ENCODE data around the gene TEX29.

Gene TEX29

DNA sequence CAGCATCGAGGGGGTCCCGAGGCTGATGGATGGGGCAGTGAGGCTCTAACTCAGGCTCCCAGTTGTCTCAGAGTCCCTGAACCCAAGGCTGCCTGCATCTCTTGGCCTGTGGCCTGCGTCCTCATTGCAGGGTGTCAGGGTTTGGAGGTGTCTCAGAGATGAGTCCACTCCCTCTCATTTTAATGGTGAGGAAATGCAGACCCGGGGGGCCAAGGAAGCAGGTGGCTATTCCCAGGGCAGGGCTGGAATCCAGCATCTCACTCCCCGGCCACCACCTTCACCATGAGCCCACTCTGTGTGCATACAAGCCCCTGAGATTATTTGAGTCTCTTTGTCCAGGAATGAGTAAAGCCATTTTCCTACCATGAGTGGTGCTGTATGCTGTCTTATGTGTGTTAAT lies 21.4 kb downstream of the TEX29 start:
- DNase-seq (ENCODE audit: low read depth) = no peak

DNA sequence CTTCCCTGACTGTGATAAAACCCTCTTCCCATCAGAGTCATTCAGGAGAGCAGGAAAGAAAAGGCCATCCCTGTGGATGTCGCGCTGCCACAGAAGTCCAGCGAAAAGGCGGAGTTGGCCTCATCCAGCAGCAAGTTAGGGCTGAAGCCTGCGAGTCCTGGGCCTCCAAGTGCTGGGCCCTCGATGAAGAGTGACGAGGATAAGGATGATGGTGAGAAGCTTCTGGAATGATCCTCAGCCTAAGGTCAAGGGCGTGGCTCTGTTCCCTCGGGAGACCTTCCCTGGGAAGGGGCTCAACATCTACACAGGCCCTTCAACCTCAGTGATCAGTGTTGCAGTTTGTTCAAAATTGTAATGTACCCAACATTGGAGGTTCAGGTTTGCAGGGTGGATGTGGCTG lies 22.3 kb downstream of the TEX29 start:
- no peak for DNase-seq (ENCODE audit: low read depth)

DNA sequence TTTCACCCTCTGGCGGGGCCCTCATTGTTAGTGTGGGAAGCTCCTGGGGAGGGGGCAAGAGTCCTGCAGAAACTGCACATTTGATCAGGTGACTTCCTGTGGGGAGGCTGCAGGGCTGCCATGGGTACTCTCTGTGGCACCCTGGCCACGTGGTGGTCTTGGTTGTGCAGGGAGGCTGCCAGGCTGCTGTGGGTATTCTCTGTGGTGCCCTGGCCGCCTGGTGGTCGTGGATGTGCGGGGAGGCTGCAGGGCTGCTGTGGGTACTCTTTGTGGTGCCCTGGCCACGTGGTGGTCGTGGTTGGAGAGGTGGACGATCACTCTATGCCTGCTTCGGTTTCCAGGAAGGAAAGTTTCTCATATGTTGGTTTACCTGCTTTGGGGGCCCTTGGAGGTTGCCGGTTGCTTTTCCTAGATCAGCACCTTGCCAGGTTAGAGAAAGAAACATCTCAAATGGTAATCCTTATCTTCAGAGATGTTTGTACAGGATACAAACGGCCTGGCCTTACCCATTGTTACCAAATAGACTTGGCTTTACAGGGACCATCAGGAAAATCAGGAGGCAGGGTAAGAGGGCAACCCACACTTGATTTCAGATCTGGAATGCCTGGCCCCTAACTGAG lies 22.9 kb downstream of the TEX29 start:
- DNase-seq (ENCODE audit: low read depth) = no peak

DNA sequence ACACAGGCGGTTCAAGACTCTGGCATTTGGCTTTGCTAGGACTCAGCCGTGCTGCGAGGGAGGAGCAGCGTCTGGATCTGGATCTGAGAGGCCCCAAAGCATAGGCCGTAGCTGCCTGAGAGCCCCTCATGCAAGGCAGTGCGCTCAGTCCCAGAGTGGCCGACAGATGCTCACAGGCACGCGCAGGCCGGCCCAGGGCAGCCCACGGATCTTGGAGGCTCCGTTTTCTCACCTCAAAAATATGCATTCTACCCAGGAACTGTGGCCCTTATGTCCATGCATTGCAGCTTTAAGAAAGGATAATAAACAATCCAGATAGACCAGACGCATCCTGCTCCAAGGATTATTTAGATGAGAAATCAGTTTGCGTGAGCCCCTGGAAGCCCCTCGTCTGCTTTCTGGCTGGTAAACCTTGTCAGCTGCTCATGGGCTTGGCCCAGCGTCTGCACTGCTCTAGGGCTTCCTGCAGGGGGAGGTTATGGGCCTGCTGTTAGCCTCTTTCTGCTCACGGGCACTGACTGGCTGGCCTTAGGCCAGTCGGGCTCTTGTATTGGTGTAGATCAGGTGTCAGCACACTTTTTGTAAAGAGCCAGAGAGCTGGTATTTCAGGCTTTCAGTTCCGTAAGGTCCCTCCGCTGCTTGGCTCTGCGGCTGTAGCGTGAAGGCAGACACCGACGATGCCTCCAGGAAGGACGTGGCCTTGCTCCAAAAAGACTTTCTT lies 24.2 kb downstream of the TEX29 start:
- DNase-seq (ENCODE audit: low read depth) = no peak

DNA sequence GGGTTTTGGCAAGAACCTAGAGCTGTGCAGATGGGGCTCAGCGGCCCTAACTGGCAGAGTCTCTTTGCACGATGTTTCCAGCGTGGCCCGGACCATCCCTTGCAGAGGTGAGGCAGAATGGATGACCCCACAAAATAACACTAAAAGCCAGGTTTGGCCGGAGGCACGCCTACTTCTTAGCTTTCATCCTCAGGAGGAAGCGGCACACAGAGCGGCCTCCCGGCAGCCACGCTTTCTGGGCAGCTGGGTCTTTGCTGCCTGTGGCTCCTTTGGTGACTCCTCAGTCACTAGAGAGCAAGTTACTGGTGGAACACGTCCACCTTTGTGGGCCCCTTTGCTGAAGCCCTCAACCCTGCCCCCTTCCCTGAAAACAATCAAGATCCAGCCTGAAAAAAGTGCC lies 25.2 kb downstream of the TEX29 start:
- DNase-seq (ENCODE audit: low read depth) = no peak

DNA sequence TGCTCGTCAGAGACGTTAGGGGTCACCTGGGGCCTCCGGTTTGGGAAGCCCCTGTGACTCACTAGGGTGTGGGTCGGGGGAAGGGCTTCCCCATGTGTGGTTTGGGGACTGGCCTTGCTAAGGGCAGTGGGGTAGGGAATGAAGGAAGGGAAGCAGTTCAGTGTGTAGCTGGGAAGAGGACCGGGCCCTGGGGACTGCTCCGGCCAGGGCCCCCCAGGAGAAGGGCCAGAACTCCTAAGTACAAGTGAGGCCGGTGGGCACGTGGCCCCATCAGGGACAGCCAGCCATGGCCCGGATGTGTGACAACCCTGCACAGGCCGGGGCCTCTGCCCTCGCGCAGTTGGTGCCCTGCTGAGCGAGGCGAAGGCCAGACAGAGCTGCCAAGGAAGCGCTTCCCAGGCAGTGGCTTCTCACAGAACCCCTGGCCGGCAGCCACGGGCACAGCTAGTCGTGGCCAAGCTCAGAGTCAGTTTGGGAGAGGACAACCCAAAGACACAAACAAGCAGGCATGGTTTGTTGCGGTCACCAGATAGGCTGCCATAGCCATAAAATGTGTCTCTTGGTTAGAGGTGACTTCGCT lies 25.7 kb downstream of the TEX29 start:
- no peak for DNase-seq (ENCODE audit: low read depth)

DNA sequence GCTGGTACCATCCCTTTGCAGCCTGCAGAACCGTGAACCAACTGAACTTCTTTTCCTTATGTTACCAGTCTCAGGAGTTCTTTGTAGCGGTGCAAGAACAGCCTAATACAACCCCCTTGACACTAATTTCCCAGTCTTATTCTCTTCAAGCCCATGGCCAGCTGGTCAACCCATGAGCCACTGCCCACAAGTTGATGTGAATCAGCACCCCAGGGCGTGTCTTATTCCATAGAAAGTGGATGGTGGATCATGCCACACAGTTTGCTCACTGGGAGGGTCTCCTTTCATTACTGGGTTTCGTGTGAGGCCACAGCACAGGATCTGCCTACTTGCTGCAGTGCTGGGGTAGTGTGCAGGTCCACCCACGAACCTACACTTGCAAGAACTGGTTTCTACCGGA lies 27.0 kb downstream of the TEX29 start:
- no peak for DNase-seq (ENCODE audit: low read depth)

DNA sequence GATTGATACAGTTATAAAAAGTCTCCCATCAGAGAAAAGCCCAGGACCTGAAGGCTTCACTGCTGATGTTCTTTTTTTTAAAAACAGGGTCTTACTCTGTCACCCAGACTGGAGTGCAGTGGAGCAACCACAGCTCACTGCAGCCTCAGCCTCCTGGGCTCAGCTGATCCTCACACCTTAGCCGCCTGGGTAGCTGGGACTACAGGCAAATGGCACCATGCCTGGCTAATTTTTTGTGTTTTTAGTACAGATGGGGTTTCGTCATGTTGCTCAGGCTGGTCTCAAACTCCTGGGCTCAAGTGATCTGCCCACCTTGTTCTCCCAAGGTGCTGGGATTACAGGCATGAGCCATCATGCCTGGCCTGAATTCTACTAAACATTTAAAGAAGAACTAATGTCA lies 33.1 kb downstream of the TEX29 start:
- no peak for DNase-seq (ENCODE audit: low read depth)

DNA sequence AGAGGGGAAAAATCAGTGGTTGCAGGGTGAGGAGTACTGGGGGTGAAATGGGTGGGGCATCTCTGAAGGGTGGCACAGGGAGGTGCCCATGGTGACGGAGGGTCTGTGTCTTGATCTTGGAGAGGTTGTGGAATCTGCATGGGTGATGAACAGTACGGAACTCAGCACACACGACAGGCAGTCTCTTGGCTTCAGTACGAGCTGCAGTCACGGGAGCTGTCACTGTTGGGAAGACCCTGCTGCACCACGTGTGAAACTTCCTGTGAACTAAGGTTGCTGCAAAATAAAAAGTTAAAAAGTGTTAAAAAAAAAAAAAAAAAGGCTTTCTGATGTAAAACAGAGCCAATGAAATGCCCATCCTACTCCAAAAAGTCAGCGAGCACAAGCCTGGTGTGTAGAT lies 34.3 kb downstream of the TEX29 start:
- no peak for DNase-seq (ENCODE audit: low read depth)

DNA sequence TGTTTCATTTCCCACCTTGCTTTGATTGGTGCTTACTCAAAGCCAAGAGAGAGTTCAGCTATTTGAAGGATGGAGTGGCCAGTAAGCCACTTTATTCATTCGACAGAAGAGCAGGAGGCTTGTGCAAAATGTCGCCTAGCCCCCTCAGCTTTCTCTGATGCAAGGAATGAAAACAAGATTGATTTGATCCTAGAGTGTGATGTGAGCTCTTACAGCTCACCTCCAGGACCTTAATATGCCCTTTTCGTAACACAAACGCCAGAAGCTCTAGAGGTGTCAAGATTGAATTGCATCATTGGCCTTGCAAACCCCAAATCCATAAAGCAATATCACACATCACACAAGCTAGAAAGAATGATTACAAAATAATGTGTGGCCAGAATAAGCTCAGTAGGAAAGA lies 36.4 kb downstream of the TEX29 start:
- no peak for DNase-seq (ENCODE audit: low read depth)

DNA sequence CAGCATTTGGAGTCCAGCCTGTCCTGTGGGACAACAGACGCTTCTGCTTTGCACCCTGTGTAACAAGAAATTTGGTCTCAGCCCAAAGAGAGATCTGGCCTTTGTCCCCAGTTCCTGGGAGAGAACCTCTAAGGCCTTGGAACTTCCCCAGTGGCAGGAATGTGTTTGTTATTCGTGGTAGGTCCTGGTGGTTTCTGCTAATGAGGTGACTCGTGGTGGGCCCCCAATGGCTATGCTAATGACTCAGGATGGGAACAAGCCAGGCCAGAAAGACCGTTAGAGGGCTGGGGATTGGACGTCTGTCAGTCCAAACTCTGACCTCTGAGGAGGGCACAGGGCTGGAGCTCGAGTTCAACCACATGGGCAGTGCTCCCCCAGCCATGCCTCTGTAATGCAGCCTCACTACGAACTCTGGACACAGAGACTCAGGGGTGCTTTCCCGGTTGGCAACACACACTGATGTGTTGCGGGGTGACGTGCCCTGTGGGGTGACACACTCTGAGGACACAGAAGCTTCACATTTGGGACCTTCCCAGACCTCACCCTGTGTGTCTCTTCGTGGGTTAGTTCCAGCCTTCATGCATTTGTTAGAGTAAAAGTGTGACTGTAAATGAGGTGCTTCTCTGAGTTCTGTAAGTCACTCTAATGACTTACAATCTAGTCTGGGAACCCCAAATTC lies 38.9 kb downstream of the TEX29 start:
- no peak for DNase-seq (ENCODE audit: low read depth)

DNA sequence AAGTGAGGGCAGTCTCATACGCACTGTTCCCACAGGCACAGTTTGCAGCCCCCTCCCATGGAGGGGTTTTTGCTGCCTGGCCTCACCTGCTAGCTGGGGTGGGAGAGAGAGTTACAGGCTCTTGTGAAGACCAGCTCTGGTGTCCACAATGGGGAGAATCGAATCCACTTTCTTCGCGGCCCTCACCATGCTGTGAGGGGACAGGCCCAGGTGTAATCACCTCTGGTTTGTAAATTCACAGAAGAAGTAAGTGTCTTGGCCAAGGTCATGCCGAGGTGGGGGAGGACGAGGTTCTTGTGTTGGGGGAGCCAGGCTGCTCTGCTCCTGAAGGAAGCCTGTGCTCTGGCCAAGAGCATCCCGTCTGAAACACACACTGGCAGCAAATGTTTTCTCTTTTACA lies 39.5 kb downstream of the TEX29 start:
- DNase-seq (ENCODE audit: low read depth) = no peak

DNA sequence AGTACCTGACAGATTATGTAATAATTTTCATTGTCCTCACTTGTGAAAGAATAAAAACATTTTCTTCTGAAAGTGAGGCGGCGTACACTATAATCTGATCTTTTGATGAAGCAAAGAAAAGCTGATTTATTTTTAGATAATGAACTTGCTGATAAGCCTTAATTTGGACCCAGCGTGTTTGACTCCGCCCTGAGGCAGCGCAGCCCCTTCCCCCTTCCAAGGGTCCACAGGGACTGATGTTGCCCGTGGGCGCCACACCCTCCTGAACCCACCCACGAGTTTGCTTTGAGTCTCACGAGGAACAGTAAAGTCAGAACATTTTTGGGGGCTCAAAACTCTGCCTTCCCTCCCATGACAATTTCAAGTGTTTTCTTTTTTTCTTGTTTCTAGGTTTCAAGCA lies 40.0 kb downstream of the TEX29 start:
- no peak for DNase-seq (ENCODE audit: low read depth)

DNA sequence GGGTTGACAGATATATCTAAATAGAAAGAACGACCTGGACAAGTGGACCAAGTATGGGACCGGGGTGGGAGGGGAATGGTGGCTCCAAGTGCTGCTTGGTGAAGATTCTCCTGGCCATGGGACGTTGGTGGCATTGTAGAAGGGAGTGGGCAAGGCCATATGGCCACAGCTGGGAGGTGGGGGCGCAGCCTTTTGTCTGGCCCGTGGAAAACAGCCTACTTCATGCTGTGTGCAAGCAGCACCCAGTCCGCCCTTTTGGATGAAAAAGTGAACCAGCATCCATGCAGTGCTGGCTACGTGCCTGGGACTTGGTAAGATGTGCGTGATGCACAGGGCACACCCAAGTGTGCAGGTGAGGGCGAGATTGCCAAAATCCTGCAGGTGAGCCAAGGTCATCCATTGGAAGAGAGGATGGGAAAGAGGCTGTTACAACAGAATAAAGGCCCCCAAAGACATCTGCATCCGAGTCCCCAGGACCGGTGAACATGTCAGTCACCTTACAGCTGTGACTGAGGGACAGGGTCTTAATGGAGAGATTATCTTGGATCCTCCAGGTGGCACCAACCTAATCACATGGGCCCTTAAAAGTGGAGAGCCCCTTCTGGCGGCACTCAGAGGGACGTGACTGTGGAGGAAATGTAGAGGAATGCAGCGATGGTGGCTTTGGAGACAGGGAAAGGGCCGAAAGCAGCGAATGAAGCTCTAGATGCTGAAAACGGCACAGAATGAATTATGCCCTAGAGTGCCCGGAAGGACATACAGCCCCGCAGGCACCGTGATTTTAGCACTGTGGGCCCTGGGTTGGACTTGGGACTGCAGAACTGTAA lies 40.8 kb downstream of the TEX29 start:
- DNase-seq (ENCODE audit: low read depth) = no peak

DNA sequence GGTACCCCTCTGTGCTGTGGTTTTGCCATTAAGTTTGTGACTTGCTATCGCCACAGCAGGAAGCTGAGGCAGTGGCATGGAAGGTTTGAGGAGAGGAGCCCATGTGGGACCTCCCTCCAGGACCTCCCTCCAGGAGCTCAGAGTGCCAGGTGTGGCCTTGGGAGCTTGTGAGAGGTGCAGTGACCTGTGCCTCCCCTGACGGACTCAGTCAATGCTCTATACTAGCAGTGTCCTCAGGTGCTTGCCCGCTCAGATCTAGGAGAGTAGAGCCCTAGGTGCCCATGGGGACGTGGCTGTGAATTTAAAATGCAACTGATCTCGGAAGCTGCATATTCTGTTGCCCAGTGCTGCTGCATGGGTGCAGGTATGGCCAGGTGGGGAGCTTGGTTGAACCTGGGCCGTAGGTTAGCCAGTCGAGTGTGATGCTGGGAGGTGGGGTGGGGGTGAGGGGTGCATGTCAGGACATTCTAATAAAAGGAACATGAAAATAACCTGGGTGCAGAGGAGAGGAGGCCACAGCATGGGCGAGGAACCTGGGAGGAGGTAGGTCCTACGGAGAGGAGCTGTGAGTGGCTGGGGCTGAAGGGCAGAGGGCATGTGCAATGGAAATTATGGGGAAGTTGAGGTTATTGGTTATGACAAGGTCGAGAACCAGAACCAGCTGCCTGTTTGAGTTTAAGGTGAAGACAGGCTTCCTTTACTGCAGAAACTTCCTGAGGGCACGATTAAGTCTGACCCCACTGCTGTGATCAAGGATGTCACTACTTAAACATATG lies 41.6 kb downstream of the TEX29 start:
- no peak for DNase-seq (ENCODE audit: low read depth)

DNA sequence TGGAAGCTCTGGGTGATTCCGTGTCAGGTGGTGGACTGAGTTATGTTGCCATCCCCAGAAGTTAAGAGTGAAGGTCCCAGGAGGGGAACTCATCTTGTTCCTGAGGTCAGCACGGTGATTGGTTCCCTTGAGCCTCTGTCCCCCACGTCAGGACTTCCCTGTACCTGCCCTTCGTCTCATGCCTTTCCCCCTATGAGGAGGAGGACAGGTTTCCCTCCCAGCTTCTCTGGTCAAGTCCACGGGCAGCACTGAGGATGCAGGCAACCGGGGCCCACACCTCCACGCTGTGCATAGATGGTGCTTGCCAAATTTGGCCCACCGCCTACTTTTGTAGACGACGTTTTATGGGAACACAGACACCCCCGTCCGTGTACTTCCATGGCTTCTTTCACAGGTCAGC lies 42.7 kb downstream of the TEX29 start:
- DNase-seq (ENCODE audit: low read depth) = no peak

DNA sequence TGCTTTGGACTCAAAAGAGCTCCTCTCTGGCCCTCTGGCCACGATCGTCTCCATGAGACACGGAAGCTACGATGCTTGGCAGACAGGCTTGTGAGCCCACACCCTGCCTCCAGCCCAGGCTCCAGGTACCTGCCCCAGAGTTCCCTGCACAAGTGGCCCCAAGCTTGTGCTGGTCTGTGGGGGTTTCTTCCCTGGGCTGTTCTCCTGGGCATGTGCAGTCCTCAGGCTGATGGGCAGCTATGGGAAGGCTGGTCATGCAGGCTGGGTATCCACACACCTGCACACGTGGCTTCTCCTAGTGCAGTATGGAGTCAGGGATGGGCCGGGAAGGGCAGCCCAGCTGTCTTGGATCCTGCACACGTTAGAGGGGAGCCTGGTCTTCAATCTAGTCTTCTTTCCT lies 43.1 kb downstream of the TEX29 start:
- DNase-seq (ENCODE audit: low read depth) = no peak

DNA sequence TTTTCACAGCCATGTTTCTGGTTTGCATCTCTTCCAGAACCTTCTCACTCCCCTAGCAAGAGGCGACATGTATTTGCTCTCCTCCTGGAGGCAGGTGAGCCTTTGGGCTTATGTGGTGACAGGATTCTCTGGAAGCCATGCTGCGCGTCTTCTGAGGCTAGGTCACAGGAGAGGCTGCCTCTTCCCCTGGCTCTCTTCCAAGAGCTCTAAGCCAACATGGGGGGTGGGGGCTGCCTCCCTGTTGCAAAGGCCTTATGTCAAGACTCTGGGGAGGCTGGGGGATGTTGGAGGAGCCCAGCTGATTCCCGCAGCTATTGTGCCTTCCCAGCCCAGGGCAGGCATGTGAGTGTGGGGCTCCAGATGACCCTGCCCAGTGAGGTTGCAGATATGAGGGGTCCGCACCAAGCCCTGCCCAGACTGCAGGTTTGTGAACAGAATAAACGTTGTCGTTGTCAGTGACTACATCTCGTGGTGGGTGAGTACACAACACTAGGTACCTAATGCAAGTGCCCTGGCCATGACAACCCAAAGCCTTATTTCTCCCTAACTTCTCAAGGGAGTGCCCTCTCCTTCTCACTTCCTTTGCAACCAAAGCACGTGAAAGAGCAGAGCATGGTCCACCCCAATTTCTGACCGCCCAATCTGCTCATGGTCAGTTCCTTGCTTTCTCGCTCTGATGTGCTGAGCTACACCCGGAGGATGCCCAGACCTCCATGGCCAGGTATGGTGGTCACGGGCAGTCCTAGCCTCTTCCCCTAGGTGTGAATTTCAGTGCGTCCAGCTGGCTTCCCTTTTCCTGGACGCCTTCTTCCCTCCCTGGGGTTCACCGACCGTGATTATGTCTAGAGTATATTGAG lies 44.9 kb downstream of the TEX29 start:
- no peak for DNase-seq (ENCODE audit: low read depth)

DNA sequence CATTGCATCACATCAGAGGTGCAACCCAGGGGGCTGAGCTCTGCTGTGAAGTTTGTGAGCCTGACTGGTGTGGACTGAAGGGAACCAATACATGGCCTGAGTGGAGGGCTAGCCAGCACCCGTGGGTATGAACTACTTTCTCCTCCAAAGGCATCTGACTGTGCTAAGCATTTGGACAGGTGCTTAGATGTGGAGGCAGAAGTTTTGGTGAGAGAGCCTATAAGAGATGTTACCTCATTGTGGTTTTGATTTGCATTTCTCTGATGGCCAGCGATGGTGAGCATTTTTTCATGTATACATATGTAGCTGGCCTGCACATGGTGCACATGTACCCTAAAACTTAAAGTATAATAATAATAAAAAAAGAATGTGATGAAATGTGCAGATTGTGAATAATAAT lies 46.9 kb downstream of the TEX29 start:
- no peak for DNase-seq (ENCODE audit: low read depth)

DNA sequence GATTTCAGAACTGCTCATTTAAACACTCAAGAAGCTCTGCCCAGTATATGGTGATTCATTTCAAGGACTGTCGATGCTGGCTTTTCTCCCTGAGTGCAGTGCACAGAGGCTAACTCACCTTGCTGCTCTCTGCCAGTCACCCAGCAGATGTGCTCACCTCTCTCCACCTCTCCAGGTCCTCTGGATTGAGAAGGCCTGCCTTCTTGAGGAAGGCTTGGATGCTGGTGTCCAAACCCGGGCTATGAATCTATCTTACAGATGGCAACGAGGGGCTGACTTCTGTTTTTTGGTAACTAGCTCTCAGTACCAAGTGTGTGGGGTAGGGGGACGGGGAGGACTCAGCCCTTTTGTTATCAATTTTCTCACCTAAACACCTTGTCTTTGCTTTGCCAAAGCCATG lies 47.6 kb downstream of the TEX29 start:
- no peak for DNase-seq (ENCODE audit: low read depth)

DNA sequence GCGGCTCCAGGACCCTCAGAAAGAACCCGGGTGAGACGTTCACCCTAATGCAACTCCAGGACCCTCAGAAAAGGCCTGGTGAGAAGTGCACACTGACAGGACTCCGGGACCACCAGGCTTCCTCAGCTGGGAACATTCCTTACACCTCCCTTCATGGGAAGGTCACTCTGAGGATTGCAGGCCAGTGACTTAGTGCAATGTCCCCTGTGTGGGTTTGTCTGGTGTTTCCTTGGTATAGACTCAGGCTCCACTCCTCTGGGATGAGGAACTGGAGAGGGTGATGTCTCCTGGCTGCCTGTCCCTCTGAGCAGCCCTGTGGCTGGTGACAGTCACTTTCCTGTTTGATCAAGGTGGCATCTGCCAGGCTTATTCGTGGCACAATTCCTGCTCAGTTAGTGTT lies 49.7 kb downstream of the TEX29 start:
- DNase-seq (ENCODE audit: low read depth) = no peak

Data from stimulated activated CD8-positive, alpha-beta memory T cell treated with anti-CD3 and anti-CD28 coated beads, Interleukin-15, amount 100 ng/mL, for 24 hours (primary cell).